SU-DHL-6 (cell line): Measurements from ENCODE around the gene DOK6.

Source experiments
- H2AFZ ChIP-seq: fragments of 200-600 bp; sonication (generic); 2 replicates; pipeline ENCODE4 v1.6.1; 2014; ENCODE audit warnings: low read depth, mild to moderate bottlenecking, moderate library complexity, mixed read lengths, antibody characterized with exemption, low read length; ENCODE audit not compliant: severe bottlenecking
- H3F3A ChIP-seq: fragments of 200-600 bp; shearing (Covaris generic); 2 replicates; pipeline ENCODE4 v1.6.0; 2016; ENCODE audit warnings: antibody characterized with exemption, mild to moderate bottlenecking; ENCODE audit not compliant: insufficient read depth
- H3K27ac ChIP-seq: fragments of 200-600 bp; sonication (generic); 2 replicates; pipeline ENCODE4 v1.5.1; 2016; ENCODE audit warnings: low read depth, mild to moderate bottlenecking, low read length, moderate library complexity, mixed read lengths
- H3K27me3 ChIP-seq: fragments of 200-600 bp; sonication (generic), shearing (Covaris generic); 2 replicates; pipeline ENCODE4 v1.6.0; 2014; ENCODE audit warnings: mild to moderate bottlenecking, low read length
- H3K36me3 ChIP-seq: fragments of 200-600 bp; sonication (generic); 2 replicates; pipeline ENCODE4 v1.6.1; 2014; ENCODE audit warnings: mild to moderate bottlenecking, low read length, mixed read lengths
- H3K4me2 ChIP-seq: fragments of 300-600, 200-600 bp; shearing (Covaris generic), sonication (generic); 2 replicates; pipeline ENCODE4 v1.6.0; 2014; ENCODE audit warnings: low read length, low read depth, mild to moderate bottlenecking; ENCODE audit not compliant: poor library complexity, severe bottlenecking
- H3K4me3 ChIP-seq: fragments of 200-600 bp; sonication (generic); 2 replicates; pipeline ENCODE4 v1.5.1; 2014; ENCODE audit warnings: antibody characterized with exemption, low read length, mild to moderate bottlenecking, mixed read lengths; ENCODE audit not compliant: insufficient read depth, poor library complexity, severe bottlenecking
- H3K79me2 ChIP-seq: fragments of 200-600 bp; sonication (generic); 2 replicates; pipeline ENCODE4 v1.6.1; 2014; ENCODE audit warnings: mild to moderate bottlenecking, low read length, moderate library complexity; ENCODE audit not compliant: insufficient read depth
- H3K9ac ChIP-seq: fragments of 200-600 bp; sonication (generic); 2 replicates; pipeline ENCODE4 v1.7.0; 2014; ENCODE audit warnings: mild to moderate bottlenecking, low read length
- H3K9me2 ChIP-seq: fragments of 200-600 bp; sonication (generic); replicated peaks from 2 replicates; pipeline ENCODE4 v1.6.1; 2014; ENCODE audit warnings: low read length; ENCODE audit not compliant: insufficient read depth
- H3K9me3 ChIP-seq: fragments of 200-600 bp; sonication (generic); 2 replicates; pipeline ENCODE4 v1.6.1; 2014; ENCODE audit warnings: low read length, mixed read lengths; ENCODE audit not compliant: insufficient read depth
- H4K20me1 ChIP-seq: fragments of 200-600 bp; sonication (generic); 2 replicates; pipeline ENCODE4 v1.6.1; 2014; ENCODE audit warnings: low read depth, mild to moderate bottlenecking, antibody characterized with exemption, low read length, moderate library complexity, mixed read lengths
- EZH2phosphoT487 ChIP-seq: fragments of 200-600 bp; sonication (generic), shearing (Covaris generic); conservative IDR thresholded peaks from 2 replicates; pipeline ENCODE4 v1.6.1; 2018; ENCODE audit warnings: mild to moderate bottlenecking, antibody characterized with exemption, low read length, moderate library complexity, mixed read lengths
- TF ChIP-seq, protein P1 (sequence below): fragments of 200-600 bp; sonication (generic); IDR thresholded peaks from one replicate; pipeline ENCODE4 v1.5.1; 2017; ENCODE audit warnings: antibody characterized with exemption, mild to moderate bottlenecking, low read length, moderate library complexity; ENCODE audit not compliant: insufficient read depth, poor library complexity, severe bottlenecking

Gene DOK6

DNA sequence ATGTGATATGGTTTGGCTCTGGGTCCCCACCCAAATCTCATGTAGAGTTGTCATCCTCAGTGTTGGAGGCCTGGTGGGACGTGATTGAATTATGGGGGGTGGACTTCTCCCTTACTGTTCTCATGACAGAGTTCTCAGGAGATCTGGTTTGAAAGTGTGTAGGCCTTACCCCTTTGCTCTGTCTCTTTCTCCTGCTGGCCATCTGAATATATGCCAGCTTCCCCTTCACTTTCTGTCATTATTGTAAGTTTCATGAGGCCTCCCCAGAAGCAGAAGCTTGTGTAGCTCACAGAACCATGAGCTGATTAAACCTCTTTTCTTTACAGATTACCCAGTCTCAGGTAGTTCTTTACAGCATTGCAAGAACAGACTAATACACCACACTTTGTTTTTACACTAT lies 222.3 kb downstream of the DOK6 start:
- TF ChIP-seq, protein P1, sequence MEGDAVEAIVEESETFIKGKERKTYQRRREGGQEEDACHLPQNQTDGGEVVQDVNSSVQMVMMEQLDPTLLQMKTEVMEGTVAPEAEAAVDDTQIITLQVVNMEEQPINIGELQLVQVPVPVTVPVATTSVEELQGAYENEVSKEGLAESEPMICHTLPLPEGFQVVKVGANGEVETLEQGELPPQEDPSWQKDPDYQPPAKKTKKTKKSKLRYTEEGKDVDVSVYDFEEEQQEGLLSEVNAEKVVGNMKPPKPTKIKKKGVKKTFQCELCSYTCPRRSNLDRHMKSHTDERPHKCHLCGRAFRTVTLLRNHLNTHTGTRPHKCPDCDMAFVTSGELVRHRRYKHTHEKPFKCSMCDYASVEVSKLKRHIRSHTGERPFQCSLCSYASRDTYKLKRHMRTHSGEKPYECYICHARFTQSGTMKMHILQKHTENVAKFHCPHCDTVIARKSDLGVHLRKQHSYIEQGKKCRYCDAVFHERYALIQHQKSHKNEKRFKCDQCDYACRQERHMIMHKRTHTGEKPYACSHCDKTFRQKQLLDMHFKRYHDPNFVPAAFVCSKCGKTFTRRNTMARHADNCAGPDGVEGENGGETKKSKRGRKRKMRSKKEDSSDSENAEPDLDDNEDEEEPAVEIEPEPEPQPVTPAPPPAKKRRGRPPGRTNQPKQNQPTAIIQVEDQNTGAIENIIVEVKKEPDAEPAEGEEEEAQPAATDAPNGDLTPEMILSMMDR: no peak
- TF ChIP-seq EZH2phosphoT487: no peak
- no peaks in the 10 kb centered on the region for H3F3A ChIP-seq
- H3K79me2 ChIP-seq: no peaks in the 10 kb centered on the region
- H3K9ac ChIP-seq: no peak overlapping the region
- no peaks in the 10 kb centered on the region for H3K9me2 ChIP-seq
- H3K36me3 ChIP-seq: no peaks in the 10 kb centered on the region
- no peak overlapping the region for H2AFZ ChIP-seq
- no peak overlapping the region for H3K4me2 ChIP-seq
- H3K27me3 ChIP-seq: no peaks in the 10 kb centered on the region
- no peak overlapping the region for H3K4me3 ChIP-seq
- no peak overlapping the region for H3K27ac ChIP-seq
- H3K9me3 ChIP-seq: no peaks in the 10 kb centered on the region
- H4K20me1 ChIP-seq: no peaks in the 10 kb centered on the region

DNA sequence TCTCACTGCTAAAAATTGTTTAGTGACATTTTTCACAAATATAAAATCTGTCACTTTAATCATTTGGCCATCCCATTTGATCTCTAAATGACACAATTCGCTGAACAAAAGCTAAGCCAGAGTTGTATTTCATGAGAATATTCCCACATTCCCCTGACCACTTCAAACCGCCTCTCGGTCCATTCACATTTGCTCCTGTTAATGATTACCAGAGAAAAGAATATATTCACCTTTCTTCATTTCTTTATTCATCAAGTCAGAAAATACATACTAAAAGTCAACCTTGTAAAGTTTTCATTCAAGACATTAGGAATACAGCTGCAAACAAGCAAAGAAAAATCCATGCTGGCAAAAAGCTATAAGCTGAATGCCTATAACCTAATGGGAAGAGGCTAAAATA lies 225.5 kb downstream of the DOK6 start:
- Histone ChIP-seq H3K4me3 (no peak overlapping the region), H3K27ac (no peak overlapping the region), H3K79me2 (no peaks in the 10 kb centered on the region), H3K27me3 (no peaks in the 10 kb centered on the region), H3K4me2 (no peak overlapping the region), H3K9ac (no peak overlapping the region), H3K9me2 (no peaks in the 10 kb centered on the region), H4K20me1 (no peaks in the 10 kb centered on the region), H3K9me3 (no peaks in the 10 kb centered on the region), H3K36me3 (no peaks in the 10 kb centered on the region), H2AFZ (no peak overlapping the region), H3F3A (no peaks in the 10 kb centered on the region)
- TF ChIP-seq, protein P1: no peak
- TF ChIP-seq EZH2phosphoT487: no peak

DNA sequence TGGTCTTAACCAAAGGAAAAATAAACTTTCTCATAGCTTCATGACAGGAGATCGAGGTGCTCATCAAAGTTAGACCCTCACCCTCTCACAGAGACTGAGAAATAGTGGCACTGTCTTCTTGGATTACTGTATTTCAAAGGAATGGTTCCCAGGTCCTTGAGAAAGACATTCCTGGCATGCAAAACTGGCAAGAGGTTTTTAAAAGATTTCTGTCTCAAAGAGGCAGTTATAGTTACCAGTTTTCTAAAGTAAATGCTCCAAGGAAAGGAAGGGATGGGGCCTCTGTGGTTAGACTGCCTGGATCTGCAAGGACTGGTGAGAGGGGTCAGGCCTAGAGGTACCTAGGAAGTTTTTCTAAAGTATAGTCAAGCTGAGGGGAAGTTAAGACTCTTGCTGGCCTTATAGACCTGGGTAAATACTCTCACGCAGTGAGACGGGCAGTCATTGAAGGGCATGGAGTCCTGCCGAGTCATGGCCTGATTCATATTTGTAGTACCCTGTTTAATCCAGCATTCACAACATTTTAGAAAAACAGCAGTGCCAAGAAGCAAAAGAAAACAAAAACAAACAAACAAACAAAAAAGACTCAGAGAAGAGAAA lies 226.1 kb downstream of the DOK6 start:
- Histone ChIP-seq H3K9ac (no peak overlapping the region), H3F3A (no peaks in the 10 kb centered on the region), H3K79me2 (no peaks in the 10 kb centered on the region), H3K27ac (no peak overlapping the region), H3K4me3 (no peak overlapping the region), H3K9me2 (no peaks in the 10 kb centered on the region; the same call in 1 of the 2 replicates), H2AFZ (no peak overlapping the region), H3K4me2 (no peak overlapping the region), H3K27me3 (no peaks in the 10 kb centered on the region), H3K36me3 (no peaks in the 10 kb centered on the region), H3K9me3 (no peaks in the 10 kb centered on the region), H4K20me1 (no peaks in the 10 kb centered on the region)
- TF ChIP-seq, protein P1: no peak
